H1 (cell line): ENCODE measurements around the gene SLCO2A1. TPM values are rescaled to one million over a fixed set of nuclear protein-coding genes. Genes with fewer than 3 reads are reported as not detected.

Experiments used
- CHD7 ChIP-seq: fragments of 300-600 bp; sonication (generic); IDR thresholded peaks from 2 replicates; pipeline ENCODE4 v1.7.1; 2012; ENCODE audit warnings: low read length, moderate library complexity, mild to moderate bottlenecking, inconsistent platforms; ENCODE audit not compliant: insufficient replicate concordance
- polyA plus RNA-seq, 7 experiments: library from polyadenylated mRNA; depleted of rRNA in 3 of 7; stranded (reverse) in 5 of 7; unstranded in 2 of 7; fragments of >200 nt in 5 of 7; fragments of 200-250 nt in 2 of 7; gene quantifications; 1 replicate in 5 of 7; 2 replicates in 1 of 7; 4 replicates in 1 of 7; pipeline versions ENCODE4 v1.2.1 to v1.2.3, GENCODE V29; 2011 to 2013; ENCODE audit warnings: missing spikeins in 2 of 7, mixed read lengths in 2 of 7
- total RNA-seq: library from RNA; stranded (reverse); fragmentation: NEBNext Ultra II Directional; extraction: Animal tissue kit (Norgen Biotek cat#: 25700); gene quantifications from 2 replicates; pipeline ENCODE4 v1.2.1, GENCODE V29; 2021

The SLCO2A1 gene
- total and polyA plus RNA-seq, 2 of the 8 experiments (the other 6 are each of a cell fraction or from before 2014, with no cell fraction given) = 1.1 to 2.3 TPM

DNA sequence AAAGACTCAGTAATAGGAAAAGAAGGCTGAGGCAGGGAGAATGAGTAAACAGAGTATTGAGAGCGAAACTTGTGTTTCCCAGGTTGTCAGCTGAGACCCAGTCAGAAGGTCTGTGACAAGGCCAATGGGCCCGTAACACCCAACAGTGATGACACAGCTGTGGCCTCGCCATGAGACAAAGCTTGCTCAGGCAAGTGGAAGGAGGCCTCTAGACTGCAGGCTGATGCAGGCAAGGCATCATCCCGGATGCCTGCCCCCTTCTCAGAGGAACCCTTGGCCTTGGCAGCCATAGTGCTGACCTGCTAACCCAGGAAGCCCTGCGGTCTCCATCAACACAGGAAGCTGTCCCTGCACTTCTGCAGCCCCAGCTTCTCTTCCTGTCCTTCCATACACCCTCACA is 149.4 kb downstream of the SLCO2A1 start (continued):
- TF ChIP-seq CHD7 = no peak
